ENCODE results near the gene ANKRD36.
"Not testable (repeated sequence)": the region's sequence is repeated elsewhere in the genome, so short reads cannot be mapped to it uniquely, and the experiment has no call there.

Gene ANKRD36

DNA sequence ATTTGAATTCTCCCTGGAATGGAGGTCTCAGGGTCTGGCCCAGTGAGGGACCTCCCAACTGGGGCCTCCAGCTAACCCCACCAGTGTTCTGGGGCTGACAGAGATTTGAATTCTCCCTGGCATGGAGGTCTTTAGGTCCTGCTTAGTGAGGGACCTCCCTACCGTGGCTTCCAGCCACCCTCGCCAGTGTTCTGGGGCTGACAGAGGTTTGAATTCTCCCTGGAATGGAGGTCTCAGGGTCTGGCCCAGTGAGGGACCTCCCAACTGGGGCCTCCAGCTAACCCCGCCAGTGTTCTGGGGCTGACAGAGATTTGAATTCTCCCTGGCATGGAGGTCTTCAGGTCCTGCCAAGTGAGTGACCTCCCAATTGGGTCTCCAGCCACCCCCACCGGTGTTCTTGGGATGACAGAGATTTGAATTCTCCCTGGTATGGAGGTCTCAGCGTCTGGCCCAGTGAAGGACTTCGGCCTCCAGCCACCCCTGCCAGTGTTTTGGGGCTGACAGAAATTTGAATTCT is 155.2 kb downstream of the ANKRD36 start:
- not testable (repeated sequence) for DNase-seq (ENCODE audit: low read depth, low spot score); H3K27ac ChIP-seq

DNA sequence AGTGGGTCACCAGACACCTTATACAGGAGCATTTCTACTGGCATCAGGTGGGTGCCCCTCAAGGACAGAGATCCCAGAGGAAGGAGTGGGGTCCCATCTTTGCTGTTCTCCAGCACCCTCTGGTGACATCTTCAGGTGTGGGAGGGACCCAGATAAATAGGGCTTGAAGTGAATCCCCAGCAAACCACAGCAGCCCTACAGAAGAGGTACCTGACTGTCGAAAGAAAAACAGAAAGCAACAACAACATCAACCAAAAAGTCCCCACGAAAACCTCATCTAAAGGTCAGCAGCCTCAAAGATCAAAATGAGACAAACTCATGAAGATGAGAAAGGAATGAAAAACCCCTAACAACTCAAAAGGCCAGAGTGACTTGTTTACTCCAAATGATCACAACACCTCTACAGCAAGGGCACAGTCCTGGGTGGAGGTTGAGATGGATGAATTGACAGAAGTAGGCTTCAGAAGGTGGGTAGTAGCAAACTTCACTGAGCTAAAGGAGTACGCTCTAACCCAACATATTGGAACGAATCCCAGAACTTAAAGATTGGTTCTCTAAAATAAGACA is 163.4 kb downstream of the ANKRD36 start:
- not testable (repeated sequence) for DNase-seq (ENCODE audit: low read depth, low spot score); H3K27ac ChIP-seq

DNA sequence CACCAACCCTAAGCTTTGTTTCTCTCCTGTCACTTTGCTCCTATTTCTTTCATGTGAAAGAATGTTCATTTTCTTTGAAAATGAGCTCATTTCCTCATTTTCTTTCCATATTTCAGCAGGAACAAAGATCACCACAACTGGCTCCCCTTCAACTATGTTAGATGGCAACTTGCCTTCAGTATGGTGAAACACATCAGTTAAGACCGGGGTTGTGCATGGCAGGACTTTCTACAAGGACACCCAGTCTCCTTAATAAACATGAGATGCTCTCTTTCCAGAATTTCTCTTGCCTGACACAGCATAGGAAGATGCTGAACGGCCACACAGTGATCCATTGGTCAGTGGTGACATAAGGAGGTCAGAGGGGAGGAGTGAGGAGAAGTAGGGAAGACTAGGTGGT is 172.2 kb downstream of the ANKRD36 start:
- DNase-seq (ENCODE audit: low read depth, low spot score); H3K27ac ChIP-seq: not testable (repeated sequence)

DNA sequence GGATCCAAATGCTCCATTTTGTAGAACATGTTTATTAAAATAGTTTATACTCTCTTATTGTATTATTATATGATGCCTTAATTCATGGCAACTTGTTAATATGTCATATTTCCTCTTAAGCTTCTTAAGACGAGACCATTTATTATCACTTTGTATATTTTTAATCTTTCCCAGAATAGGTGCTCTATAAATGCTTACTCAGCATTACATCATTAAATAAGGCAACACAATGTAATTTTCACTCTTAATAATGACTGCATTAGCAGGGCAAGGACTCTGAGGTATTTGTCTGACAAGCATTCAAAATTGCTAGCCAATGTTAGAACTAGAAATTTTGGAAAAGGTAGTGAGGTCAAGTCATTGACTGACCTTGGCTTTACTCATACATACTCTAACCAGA is 180.7 kb downstream of the ANKRD36 start:
- DNase-seq (ENCODE audit: low read depth, low spot score); H3K27ac ChIP-seq: not testable (repeated sequence)
